IMR-90 (cell line): ENCODE results near the gene DBN1. TPM values are rescaled to one million over a fixed set of nuclear protein-coding genes. Genes with fewer than 3 reads are reported as not detected.
A peak's percentile ranks its signal among the peaks of the same experiment; 100 is the strongest.

ENCODE experiments used
- ATAC-seq: fragments of 200-7000 bp; cut with Tn5 transposase; 2 replicates; pipeline ENCODE4 v1.9.1; 2020; ENCODE audit warnings: low read depth, mild to moderate bottlenecking, moderate library complexity
- BruUV-seq: library from RNA; stranded (reverse); fragments of 400-500 nt; replicated peaks from 2 replicates; lab custom pipeline; 2021; lab: Mats Ljungman, UMichigan
- CTCF ChIA-PET: fragments of 300-600 bp; formaldehyde crosslinking; extraction: SDS; loops from one replicate; lab custom pipeline; 2021; ENCODE audit warnings: antibody characterized with exemption; lab: Yijun Ruan, JAX
- POLR2A ChIA-PET: fragments of 300-600 bp; sonication (Branson Sonifier 250); formaldehyde crosslinking; loops from one replicate; lab custom pipeline; 2022; ENCODE audit warnings: antibody characterized with exemption; ENCODE audit not compliant: unreplicated experiment; lab: Charles Lee
- DNase-seq: peaks from one replicate; pipeline ENCODE4 v3.0.0; 2013
- H2AFZ ChIP-seq: replicated peaks from 2 replicates; pipeline ENCODE3; 2013; ENCODE audit warnings: low read length, mild to moderate bottlenecking; ENCODE audit not compliant: poor library complexity
- H2AK5ac ChIP-seq: 2 replicates; pipeline ENCODE4 v1.6.1; 2013; ENCODE audit warnings: low read depth, low read length, inconsistent platforms
- H2AK9ac ChIP-seq: replicated peaks from 2 replicates; pipeline ENCODE3; 2013; ENCODE audit warnings: mild to moderate bottlenecking, low read depth, low read length, moderate library complexity; ENCODE audit not compliant: poor library complexity
- H2BK120ac ChIP-seq: 2 replicates; pipeline ENCODE4 v1.6.1; 2013; ENCODE audit warnings: low read depth, low read length, inconsistent platforms
- H2BK15ac ChIP-seq: 3 replicates; pipeline ENCODE4 v1.6.1; 2013; ENCODE audit warnings: low read depth, low read length, inconsistent platforms
- H2BK20ac ChIP-seq: 2 replicates; pipeline ENCODE4 v1.6.1; 2013; ENCODE audit warnings: low read depth, mild to moderate bottlenecking, inconsistent platforms, low read length, moderate library complexity
- H2BK5ac ChIP-seq: 2 replicates; pipeline ENCODE4 v1.6.1; 2013; ENCODE audit warnings: mild to moderate bottlenecking, low read depth, low read length, inconsistent platforms; ENCODE audit not compliant: poor library complexity, severe bottlenecking
- H3K14ac ChIP-seq: replicated peaks from 2 replicates; pipeline ENCODE4 v1.6.1; 2013; ENCODE audit warnings: low read depth, low read length, inconsistent platforms
- H3K18ac ChIP-seq: 2 replicates; pipeline ENCODE4 v1.6.1; 2013; ENCODE audit warnings: low read depth, low read length, control low read depth
- H3K23ac ChIP-seq: 2 replicates; pipeline ENCODE4 v1.6.1; 2013; ENCODE audit warnings: low read depth, low read length, inconsistent platforms
- H3K27ac ChIP-seq: 2 replicates; pipeline ENCODE4 v1.5.1; 2013; ENCODE audit warnings: mild to moderate bottlenecking, control low read depth, low read length; ENCODE audit not compliant: insufficient read depth
- H3K27me3 ChIP-seq: 2 replicates; pipeline ENCODE4 v1.6.1; 2013; ENCODE audit warnings: low read length; ENCODE audit not compliant: control insufficient read depth, insufficient read depth
- H3K36me3 ChIP-seq: 2 replicates; pipeline ENCODE4 v1.6.1; 2013; ENCODE audit warnings: low read length, mixed read lengths; ENCODE audit not compliant: control insufficient read depth, insufficient read depth
- H3K4ac ChIP-seq: 2 replicates; pipeline ENCODE4 v1.6.1; 2013; ENCODE audit warnings: low read depth, low read length, inconsistent platforms
- H3K4me1 ChIP-seq: 2 replicates; pipeline ENCODE4 v1.6.1; 2013; ENCODE audit warnings: low read length, mixed read lengths; ENCODE audit not compliant: control insufficient read depth, insufficient read depth
- H3K4me2 ChIP-seq: 2 replicates; pipeline ENCODE4 v1.6.1; 2013; ENCODE audit warnings: low read depth, mild to moderate bottlenecking, control low read depth, low read length, moderate library complexity
- H3K4me3 ChIP-seq: 2 replicates; pipeline ENCODE4 v1.5.1; 2013; ENCODE audit warnings: low read depth, mild to moderate bottlenecking, control low read depth, low read length, moderate library complexity; ENCODE audit not compliant: insufficient read depth
- H3K56ac ChIP-seq: 2 replicates; pipeline ENCODE4 v1.6.1; 2013; ENCODE audit warnings: low read length, inconsistent platforms; ENCODE audit not compliant: insufficient read depth; ENCODE audit errors: extremely low read depth
- H3K79me1 ChIP-seq, 2 experiments: 2 replicates each; pipeline ENCODE4 v1.6.1; 2013; ENCODE audit warnings: low read length in 2 of 2, inconsistent platforms in 1 of 2, low read depth in 1 of 2
- H3K9ac ChIP-seq: 2 replicates; pipeline ENCODE4 v1.6.1; 2013; ENCODE audit warnings: low read depth, low read length, control low read depth
- H3K9me1 ChIP-seq: 2 replicates; pipeline ENCODE4 v1.6.1; 2013; ENCODE audit warnings: low read length, inconsistent platforms; ENCODE audit not compliant: insufficient read depth
- H3K9me3 ChIP-seq: 2 replicates; pipeline ENCODE4 v1.6.1; 2013; ENCODE audit warnings: low read length; ENCODE audit not compliant: control insufficient read depth, insufficient read depth
- H4K20me1 ChIP-seq: 2 replicates; pipeline ENCODE4 v1.6.1; 2013; ENCODE audit warnings: low read length, inconsistent platforms; ENCODE audit not compliant: insufficient read depth
- H4K5ac ChIP-seq: 2 replicates; pipeline ENCODE4 v1.6.1; 2013; ENCODE audit warnings: mild to moderate bottlenecking, low read depth, low read length, control low read depth
- H4K8ac ChIP-seq, 2 experiments: 2 replicates each; pipeline ENCODE4 v1.6.1; 2013; ENCODE audit warnings: low read depth in 2 of 2, low read length in 2 of 2, control low read depth in 1 of 2, inconsistent platforms in 1 of 2
- H4K91ac ChIP-seq: 2 replicates; pipeline ENCODE4 v1.6.1; 2013; ENCODE audit warnings: low read depth, low read length, inconsistent platforms; ENCODE audit not compliant: insufficient read depth
- CHD1 ChIP-seq: IDR thresholded peaks from 2 replicates; pipeline ENCODE4 v1.6.1; 2012; ENCODE audit warnings: low read depth, low read length, improper control_type of control experiment
- ELK1 ChIP-seq: fragments of 150-350 bp; IDR thresholded peaks from 2 replicates; pipeline ENCODE4 v1.6.1; 2016; ENCODE audit warnings: low read depth, mild to moderate bottlenecking, low read length, moderate library complexity, borderline replicate concordance
- FOS ChIP-seq: fragments of 150-350 bp; IDR thresholded peaks from 2 replicates; pipeline ENCODE4 v1.6.1; 2016; ENCODE audit warnings: low read depth, low read length
- RFX5 ChIP-seq: IDR thresholded peaks from 2 replicates; pipeline ENCODE4 v1.8.0; 2012; ENCODE audit warnings: low read depth, mild to moderate bottlenecking, low read length, moderate library complexity
- SMC3 ChIP-seq: fragments of 150-350 bp; IDR thresholded peaks from 2 replicates; pipeline ENCODE4 v1.6.1; 2016; ENCODE audit warnings: low read depth, mild to moderate bottlenecking, antibody characterized with exemption, low read length, moderate library complexity
- USF2 ChIP-seq: fragments of 150-350 bp; IDR thresholded peaks from 2 replicates; pipeline ENCODE4 v1.6.1; 2017; ENCODE audit warnings: mild to moderate bottlenecking, antibody characterized with exemption, low read length, low read depth
- WGBS, 2 experiments: methylation state at CpG; one replicate each; pipeline versions ENCODE4 v1.1.5 to v1.1.7; 2013; ENCODE audit warnings: missing lambda C conversion rate in 2 of 2; ENCODE audit not compliant: insufficient read length in 1 of 2; ENCODE audit errors: extremely low coverage in 2 of 2; 5-methylcytosine and 5-hydroxymethylcytosine counted together
- dilution Hi-C: fragments of 300-500 bp; cut with HindIII; formaldehyde crosslinking; loops from one replicate; pipeline ENCODE4 v1.14.3; 2018; ENCODE audit warnings: low sequenced_read_pairs; ENCODE audit not compliant: unreplicated experiment
- in situ Hi-C: fragments of 300-500 bp; cut with MboI; formaldehyde crosslinking; loops from 3 replicates; pipeline ENCODE4 v1.14.3; 2019; ENCODE audit warnings: low sequenced_read_pairs, inconsistent platforms, mixed read lengths
- intact Hi-C: fragments of 100-400 bp; cut with micrococcal nuclease; formaldehyde crosslinking; loops from 2 replicates; pipeline ENCODE4 v1.10.0; 2022
- polyA plus RNA-seq, 3 experiments: library from polyadenylated mRNA; depleted of rRNA; stranded (reverse); fragments of >200 nt; gene quantifications; 2 replicates each; pipeline ENCODE4 v1.2.3, GENCODE V29; 2012; ENCODE audit warnings: low replicate concordance in 1 of 3
- total RNA-seq: library from RNA; depleted of rRNA; stranded (reverse); fragments of >200 nt; gene quantifications from 2 replicates; pipeline ENCODE4 v1.2.3, GENCODE V29; 2012

Gene DBN1
- total and polyA plus RNA-seq, 2 of the 4 experiments (the other 2 are of a cell fraction): 122 to 187 TPM

GRCh38 chr5:177487144-177487543 lies 13.7 kb upstream of the DBN1 start:
- H3K9me1 ChIP-seq: peaks cover 16% of the 10 kb centered on the region; the same call in 1 of the 2 replicates
- dilution Hi-C loops (no loop called here), intact Hi-C loops (no loop called here), in situ Hi-C loops (no loop called here)
- peaks cover 96% of the 10 kb centered on the region for H4K20me1 ChIP-seq
- no peaks in the 10 kb centered on the region for H3K9me3 ChIP-seq
- no peak overlapping the region for H3K4me2 ChIP-seq
- no peak overlapping the region for H2AFZ ChIP-seq
- H3K14ac ChIP-seq: no peak overlapping the region
- no peak overlapping the region for H2BK120ac ChIP-seq
- no peak for DNase-seq
- WGBS, 2 experiments: no CpG with 5 or more reads among the region's 8 CpGs
- H3K56ac ChIP-seq: no peak overlapping the region
- CTCF ChIA-PET: no interaction called here
- no peak overlapping the region; a peak in 1 of 4 replicates for H4K8ac ChIP-seq
- no peak overlapping the region for H2BK5ac ChIP-seq
- no peak overlapping the region for H3K23ac ChIP-seq
- no peak overlapping the region for H3K18ac ChIP-seq
- peaks cover 88% of the 10 kb centered on the region for H3K36me3 ChIP-seq
- no peak overlapping the region for H3K9ac ChIP-seq
- H3K4me1 ChIP-seq: peaks cover 11% of the 10 kb centered on the region; the same call in 1 of the 2 replicates
- no peak overlapping the region for H3K4ac ChIP-seq
- no peak overlapping the region for H4K5ac ChIP-seq
- H2AK5ac ChIP-seq: no peak overlapping the region
- peaks cover 48 to 86% of the 10 kb centered on the region in 2 experiments for H3K79me1 ChIP-seq
- no peaks in the 10 kb centered on the region for H3K27me3 ChIP-seq
- ATAC-seq: no peak
- H2AK9ac ChIP-seq: no peak overlapping the region
- POLR2A ChIA-PET: no interaction called here
- BruUV-seq: no TSS peak
- TF ChIP-seq ELK1: no peak
- TF ChIP-seq SMC3: no peak
- no peak for TF ChIP-seq FOS
- TF ChIP-seq USF2: peak; percentile 44; the same call in 1 of the 2 replicates
- TF ChIP-seq RFX5: no peak
- TF ChIP-seq CHD1: no peak
- no peak overlapping the region for H2BK15ac ChIP-seq
- H2BK20ac ChIP-seq: no peak overlapping the region
- no peak overlapping the region for H3K27ac ChIP-seq
- H4K91ac ChIP-seq: no peak overlapping the region
- H3K4me3 ChIP-seq: no peak overlapping the region
